Glomerular visceral epithelial cell (primary cell): ENCODE measurements around the gene MTNR1B.

Source experiments
- DNase-seq: peaks from one replicate; pipeline ENCODE4 v3.0.0-alpha.2; 2016; ENCODE audit errors: extremely low spot score

MTNR1B gene

DNA sequence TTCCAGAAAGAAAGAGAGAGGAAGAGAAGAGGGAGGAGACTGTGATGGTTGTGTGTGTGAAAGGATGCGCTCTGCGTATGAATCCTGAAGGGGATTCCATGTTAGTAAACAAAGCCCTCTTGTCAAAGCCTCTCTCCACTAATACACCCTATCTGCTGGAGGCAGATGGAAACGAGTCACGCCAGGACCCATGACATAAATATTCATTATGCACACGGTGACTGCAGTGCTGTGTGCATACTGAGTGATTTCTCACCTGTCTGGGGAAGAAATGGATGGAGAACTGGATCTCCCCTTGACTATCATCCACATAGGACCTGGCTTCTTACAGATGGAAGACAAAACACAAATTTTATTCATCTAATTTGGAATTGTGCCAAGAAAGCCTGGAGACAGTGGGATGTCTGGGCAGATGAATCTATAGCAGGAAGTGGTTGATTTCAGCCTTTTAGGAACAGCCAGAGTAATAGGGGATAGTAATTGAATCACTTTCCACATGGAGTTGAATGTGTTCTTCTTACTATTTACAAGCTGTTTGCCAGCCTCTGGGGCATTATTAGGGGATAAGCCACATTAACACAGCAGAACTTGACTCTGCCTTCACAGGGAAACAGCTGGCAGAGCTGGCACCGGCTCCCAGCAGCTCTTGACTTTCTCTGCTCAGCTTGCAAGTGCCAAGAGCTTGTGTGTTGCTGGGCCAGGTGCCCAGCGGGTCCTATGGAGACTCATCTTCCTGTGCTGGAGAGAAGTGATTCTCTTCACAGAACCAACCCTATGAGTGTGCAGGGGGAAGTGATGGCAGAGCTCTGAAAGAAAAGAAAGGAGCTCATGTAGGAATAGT, 9.0 kb downstream of the MTNR1B start:
- peak; percentile 12 for DNase-seq

DNA sequence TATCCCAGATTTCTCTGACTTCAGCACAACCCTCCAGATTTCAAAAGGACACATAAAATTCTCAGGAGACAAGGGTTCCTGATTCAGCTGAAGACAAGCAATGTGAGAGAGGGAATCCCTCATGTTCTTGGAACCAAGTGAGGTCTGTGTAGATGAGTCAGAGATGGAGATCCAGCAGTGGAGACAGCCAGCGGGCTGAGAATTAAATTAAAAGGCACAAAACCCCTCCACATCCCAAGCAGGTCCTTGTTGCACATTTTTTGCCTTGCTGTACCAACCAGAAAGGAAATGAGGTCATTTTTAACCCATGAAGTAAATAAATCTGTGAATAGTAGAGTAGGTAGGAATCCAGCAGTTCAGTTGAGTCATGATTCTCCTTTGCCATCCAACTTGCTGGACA, 9.7 kb downstream of the MTNR1B start:
- peak; percentile 52 for DNase-seq

GRCh38 chr11:92980312-92980711, 10.9 kb downstream of the MTNR1B start:
- DNase-seq: no peak

DNA sequence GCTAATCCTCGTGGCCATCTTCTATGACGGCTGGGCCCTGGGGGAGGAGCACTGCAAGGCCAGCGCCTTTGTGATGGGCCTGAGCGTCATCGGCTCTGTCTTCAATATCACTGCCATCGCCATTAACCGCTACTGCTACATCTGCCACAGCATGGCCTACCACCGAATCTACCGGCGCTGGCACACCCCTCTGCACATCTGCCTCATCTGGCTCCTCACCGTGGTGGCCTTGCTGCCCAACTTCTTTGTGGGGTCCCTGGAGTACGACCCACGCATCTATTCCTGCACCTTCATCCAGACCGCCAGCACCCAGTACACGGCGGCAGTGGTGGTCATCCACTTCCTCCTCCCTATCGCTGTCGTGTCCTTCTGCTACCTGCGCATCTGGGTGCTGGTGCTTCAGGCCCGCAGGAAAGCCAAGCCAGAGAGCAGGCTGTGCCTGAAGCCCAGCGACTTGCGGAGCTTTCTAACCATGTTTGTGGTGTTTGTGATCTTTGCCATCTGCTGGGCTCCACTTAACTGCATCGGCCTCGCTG, 12.1 kb downstream of the MTNR1B start:
- no peak for DNase-seq

DNA sequence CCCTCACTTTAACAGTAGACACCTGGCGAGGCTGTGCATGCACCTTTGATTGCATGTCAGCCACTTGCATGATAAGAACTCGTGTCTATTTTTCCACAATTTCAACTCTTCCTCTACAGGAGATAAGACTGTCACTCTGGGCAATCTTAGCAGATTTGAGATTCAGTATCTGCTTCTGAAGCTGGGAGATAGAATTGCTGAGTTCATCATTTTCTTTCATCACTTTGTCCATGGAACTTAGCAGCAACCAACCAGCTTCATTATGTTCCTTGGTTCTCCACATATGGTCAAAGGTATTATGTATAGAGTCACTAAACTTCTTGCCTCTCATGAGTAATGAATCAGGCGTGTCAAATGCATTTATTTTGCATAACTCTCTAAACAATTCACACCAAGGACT, 17.1 kb downstream of the MTNR1B start:
- DNase-seq: no peak

- DNase-seq: no peak
Measured at GRCh38 chr11:92993004-92993403, 23.6 kb downstream of the MTNR1B start.

DNA sequence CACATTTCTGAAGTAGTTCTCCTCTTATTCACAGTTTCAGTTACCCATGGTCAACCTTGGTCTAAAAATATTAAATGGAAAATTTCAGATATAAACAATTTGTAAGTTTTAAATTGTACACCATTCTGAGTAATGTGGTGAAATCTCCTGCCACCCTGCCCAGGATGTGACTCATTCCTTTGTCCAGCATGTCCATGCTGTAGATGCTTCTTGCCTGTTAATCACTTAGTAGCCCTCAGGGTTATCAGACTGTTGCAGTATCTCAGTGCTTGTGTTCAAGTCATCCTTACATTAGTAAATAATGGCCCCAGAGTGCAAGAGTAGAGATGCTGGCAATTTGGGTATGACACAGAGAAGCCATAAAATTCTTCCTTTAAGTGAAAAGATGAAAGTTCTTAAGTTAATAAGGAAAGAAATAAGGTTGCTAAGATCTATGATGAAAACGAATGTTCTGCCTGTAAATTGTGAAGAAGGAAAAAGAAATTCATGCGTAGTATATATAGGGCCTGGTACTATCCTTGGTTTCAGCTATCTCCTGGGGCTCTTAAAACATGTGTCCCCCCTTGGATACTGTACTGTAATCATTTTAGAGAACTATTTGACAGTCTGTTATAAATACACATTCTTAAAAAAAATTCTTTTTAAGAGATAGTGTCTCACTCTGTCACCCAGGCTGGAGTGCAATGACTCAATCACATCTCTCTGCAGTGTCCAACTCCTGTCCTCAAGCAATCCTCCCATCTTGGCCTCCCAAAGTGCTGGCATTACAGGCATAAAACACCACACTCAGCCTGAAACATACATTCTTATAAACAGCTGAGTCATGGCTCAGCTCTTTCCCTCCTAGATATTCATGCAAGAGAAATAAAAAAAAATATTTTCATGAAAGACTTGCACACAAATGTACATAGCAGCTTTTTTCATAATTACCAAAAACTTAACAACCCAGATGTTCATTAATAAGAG, 31.3 kb downstream of the MTNR1B start:
- peak; percentile 62 for DNase-seq

DNA sequence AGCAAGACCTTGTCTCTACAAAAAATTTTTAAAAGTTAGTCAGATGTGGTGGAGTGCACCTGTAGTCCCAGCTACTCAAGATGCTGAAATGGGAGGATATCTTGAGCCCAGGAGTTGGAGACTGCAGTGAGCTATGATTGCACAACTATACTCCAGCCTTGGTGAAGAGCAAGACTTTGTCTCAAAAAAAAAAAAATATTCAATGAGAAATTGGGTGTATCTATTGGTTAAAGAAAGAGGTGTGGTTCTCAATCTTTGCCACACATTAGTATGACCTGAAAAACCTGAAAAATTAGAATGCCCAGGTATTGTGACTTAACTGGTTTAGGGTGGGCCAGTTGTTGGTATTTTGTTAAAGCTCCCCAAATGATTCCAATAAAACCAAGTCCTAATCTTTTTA, 32.4 kb downstream of the MTNR1B start:
- DNase-seq: no peak

DNA sequence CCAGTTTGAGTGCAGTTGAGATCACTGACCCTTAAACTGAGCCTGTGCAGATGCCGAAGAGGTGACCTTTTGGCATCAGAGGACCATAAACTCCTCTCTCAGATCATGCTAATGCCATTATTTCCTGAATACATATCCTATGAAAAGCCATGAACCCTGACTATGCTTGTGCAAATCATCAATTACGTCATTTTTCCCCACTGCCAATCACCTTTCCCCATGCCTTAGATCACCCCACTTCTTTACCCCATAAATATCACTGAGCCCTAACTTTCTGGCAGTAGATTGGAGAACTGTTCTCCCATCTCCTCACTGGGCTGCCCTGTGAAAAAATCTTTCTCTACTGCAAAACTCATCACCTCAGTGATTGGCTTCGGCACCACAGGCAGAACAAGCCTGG, 32.9 kb downstream of the MTNR1B start:
- no peak for DNase-seq

- no peak for DNase-seq
Measured at GRCh38 chr11:93005239-93005638, 35.8 kb downstream of the MTNR1B start.

DNA sequence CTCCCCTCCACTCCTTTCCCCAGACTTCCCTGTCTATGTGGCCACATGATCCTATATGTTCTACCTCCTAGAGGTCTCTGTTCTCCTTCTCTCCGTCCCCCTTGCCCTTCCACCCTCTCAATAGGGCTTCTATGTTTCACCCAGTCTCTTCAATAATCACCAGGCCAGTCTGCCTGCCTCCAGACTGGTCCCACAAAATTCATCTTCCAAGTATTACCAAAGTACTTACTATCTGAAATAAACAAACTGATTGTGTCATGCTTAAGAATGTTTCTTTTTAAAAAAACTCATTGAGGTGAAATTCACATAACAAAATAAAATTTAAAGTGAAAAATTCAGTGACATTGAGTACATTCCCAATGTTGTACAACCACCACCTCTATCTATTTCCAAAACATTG, 44.2 kb downstream of the MTNR1B start:
- no peak for DNase-seq

- DNase-seq: no peak
Measured at GRCh38 chr11:93016595-93016994, 47.1 kb downstream of the MTNR1B start.

DNA sequence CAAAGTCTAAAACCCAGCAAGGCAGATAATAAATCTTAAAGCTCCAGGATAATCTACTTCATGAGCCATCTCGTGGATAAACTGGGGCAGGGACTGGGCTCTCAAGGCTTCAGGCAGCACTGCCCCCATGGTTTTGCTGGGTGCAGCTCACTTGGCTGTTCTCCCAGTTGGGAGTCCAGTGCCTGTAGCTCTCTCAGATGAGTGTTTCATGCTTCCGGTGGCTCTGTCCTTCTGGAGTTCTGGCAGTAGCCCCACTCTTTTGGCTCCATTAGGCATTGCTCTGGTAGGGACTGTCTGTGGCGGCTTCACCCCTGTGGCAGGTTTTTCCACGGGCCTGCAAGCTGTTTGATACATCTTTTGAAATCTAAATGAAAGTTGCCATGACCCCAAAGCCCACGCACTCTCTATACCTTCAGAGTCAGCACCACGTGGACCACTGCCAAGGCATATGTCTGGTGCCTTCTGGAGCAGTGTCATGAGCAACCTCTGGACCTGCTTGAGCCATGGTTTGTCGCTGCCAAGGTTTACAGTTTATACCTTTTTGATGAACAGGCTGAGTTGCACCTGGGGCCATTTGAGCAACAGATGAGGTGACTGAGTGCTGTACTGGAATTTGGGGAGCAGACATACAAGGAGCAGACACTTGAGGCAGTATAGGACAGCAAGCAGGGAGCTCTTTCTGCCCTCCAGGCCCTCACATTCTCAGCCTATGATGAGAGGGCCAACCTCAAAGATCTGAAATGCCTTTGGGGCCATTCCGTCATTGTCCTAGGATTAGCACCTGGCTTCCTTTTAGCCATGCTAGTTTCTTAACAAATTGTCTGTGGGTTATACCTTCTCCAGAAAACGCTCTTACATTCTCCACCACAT, 48.6 kb downstream of the MTNR1B start:
- no peak for DNase-seq

GRCh38 chr11:93020248-93021046, 51.0 kb downstream of the MTNR1B start:
- DNase-seq: peak; percentile 75

GRCh38 chr11:93024369-93024768, 54.9 kb downstream of the MTNR1B start:
- peak; percentile 83 for DNase-seq

GRCh38 chr11:93025558-93026255, 56.3 kb downstream of the MTNR1B start:
- DNase-seq: no peak

DNA sequence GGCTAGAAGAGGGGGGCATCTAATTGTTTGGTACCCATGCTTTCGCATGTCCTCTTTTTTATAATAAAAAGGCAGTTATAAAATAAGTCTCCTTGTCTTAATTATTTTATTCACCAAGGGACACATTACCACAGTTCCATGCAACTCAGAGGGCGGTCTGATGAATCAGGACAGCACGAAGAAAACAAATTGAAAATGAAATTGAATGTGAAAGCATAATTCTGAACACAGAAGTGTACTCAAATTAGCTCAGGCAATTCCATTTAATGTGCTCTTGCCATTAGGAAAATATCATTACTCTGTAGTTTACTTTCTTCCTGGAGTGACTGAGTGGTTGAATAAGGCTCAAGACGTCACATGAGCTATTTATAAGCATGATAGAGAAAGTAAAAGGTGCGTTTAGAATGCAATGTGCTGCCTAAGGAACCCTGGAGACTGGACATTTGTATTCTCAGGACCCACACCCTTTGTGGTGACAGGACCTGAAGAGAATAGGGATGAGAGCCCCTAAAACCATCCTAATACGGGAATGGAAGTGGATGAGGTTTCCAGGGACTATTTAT, 59.6 kb downstream of the MTNR1B start:
- no peak for DNase-seq

- DNase-seq: peak; percentile 38
Measured at GRCh38 chr11:93031386-93031785, 61.9 kb downstream of the MTNR1B start.
